Measurements from ENCODE around the gene KRT9.
"Not testable (repeated sequence)": the region's sequence is repeated elsewhere in the genome, so short reads cannot be mapped to it uniquely, and the experiment has no call there.

The KRT9 gene

DNA sequence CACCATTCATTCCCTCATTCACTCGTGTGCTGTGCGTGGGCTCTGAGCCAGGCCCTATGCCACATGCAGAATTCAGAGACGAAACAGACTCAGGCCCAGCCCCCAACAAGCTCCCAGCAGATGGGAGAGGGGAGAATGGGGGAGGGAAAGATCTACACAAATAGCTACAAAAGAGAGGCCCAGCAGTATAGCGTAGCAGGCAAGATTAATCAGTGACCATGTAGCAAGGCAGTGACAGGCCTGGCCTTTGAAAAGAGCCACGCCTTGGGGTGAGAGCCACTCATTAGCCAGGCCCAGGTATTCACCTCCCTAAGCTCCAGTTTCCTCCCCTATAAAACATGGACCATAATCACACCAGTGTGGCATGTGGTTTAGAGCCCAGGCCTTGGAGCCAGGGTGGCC is 27.4 kb downstream of the KRT9 start:
- DNase-seq, result no peak

DNA sequence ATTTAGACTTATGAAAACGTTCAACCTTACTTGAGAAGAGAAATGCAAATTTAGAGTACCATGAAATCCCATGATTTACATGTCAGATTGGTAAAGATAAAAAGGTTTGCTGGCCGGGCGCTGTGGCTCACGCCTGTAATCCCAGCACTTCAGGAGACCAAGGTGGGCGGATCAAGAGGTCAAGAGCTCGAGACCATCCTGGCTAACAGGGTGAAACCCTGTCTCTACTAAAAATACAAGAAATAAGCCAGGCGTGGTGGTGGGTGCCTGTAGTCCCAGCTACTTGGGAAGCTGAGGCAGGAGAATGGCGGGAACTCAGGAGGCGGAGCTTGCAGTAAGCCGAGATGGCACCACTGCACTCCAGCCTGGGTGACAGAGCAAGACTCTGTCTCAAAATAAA is 29.1 kb downstream of the KRT9 start:
- DNase-seq, result not testable (repeated sequence)

DNA sequence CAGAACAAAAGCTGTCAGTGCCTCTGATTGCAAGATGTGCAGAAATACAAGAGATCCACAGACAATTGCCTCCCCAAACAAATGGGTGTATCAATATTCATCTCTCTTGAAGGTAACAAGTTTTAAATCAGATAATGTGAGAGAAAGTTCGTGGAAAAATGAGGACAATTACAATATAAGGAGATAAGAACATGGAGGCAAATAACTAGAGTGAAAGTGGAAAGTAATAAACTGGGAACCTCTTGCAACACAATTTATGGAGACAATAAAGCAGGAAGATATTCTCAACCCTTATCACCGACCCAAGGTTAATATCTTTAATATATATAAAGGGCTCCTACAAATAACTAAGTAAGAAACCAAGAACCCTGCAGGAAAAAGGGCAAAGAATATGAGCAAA is 29.5 kb downstream of the KRT9 start:
- DNase-seq, result no peak

DNA sequence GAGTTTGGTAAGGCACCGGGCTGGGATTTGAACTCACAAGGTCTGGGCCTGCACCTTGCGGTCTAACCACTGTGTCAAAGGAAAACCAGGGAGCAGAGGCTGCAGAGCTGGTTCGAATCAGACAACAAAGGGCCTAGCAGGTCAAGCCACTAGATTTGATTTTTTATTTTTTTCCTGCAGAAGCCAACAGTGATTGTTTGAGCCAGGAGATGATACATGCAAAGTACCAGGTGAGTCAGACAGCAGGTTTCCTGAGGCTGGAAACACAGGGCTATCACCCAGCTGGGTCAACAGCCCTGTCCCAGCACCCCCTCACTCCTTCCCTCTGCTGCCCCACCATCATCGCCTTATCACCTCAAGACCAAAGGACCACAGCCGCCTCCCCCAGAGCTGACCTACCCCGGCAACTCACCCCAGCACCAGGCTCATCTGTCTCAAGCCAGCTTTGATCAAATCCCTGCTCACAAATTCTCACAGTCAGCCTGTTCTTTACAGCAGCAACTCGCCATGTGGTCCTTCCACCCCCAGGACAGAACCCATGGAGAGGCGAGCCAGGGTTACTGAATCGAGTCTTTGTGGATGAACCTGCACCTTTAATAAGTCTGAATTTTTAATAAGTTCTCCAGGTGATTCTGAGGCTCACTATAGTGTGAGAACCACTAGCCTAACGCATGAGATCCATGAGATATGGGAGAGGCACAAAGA is 30.8 kb downstream of the KRT9 start:
- no peak for DNase-seq

DNA sequence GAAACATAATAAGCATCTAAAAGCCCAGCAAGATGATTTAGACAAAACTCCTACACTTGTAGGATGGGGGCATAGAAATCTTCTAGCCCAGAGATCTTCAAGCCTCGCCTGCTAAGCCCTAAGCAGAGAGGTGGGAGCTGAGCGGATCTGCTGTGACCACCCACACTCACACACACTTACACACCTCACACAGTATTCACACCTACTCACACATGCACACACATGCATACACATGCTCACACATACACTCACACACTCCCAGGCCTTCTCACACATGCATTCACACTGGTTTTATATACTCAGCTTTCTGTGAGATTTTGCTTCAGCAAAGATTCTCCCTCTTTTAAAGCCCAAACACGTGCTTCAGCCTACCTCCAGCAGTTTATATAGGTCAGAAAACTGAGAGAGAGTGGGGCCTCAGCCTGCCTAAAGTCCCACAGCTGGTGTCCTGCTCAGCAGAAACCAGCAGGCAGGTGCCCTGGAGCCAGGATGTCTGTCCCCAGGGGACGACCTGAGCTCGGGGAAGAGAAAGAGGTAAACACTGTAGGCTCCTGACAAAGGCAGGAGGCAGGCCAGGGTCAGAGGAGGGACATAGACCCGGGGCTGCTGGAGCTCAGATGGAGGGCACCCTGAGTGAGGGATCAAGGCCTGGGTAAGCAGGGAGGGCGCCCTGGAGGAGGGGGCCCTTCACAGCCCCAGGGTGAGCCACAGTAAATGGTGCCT is 31.7 kb downstream of the KRT9 start:
- no peak for DNase-seq

DNA sequence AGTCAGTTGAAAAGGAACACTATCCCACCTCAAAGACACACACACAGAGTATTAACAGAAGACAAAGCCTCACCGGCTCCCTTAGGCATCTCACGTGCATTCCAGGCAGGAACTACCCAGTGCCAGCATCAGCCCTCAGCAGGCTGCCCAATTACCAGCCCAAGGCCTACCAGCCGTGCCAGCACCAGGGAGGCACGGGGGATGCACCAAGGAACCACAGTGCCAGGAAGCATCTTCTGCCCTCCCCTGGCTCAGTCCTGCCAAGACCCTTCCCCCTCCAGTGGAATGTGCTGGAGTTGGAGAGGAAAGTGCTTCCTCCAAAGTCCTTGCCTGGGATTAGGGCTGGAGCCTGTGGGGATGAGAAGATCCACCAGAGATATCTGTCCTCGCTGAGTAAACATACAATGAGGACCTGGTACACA is 32.8 kb downstream of the KRT9 start:
- DNase-seq, result no peak

DNA sequence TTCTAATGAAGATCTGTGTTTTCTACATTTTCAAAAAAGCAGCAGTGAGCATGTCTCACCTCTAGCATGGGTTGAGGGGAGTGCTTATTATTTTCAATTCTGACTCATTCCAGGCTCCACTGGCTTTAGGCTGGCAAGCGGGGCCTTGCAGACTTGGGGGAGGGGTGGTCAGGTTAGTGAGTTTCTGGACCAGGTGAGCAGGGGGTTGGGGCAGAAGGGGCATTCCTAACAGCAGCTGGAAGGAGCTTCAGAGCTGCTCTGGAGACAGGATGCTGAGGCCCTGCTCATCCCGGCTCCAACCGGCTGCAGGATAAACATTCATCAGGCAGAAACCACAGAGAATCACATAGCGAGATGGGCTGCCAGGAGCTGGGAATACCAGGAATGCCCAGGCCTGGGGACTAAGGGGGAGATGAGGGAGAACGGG is 33.3 kb downstream of the KRT9 start:
- no peak for DNase-seq

DNA sequence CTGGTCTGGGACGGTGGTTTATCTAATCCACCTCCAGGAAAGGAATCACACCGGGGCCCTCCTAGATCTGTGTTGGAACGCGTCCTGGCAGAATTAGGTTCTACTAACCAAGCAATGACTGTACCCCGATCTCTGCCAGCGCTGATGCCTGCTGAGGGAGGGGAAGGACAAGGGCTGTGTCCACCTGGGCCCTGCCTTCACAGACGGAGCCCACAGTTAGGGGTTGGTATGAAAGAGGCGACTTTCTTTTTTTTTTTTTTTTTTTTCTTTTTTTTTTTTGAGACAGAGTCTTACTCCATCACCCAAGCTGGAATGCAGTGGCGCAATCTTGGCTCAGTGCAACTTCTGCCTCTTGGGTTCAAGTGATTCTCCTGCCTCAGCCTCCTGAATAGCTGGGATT is 33.9 kb downstream of the KRT9 start:
- no peak for DNase-seq

DNA sequence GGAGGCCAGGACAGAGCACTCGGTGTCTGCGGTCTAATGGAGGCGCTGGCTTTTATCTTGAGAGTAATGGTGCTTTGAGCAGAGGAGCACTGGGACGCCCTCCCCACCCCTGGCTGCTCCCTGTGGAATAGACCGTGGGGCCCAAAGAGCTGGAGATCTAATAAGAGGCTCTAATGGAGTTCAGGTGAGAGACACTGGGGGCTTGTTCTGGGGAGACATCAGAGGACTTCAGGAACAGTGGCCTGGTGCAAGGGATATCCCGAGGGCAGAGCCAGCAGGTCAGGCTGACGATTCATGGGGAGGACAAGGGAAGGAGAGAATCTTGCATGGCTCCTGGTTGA is 34.3 kb downstream of the KRT9 start:
- no peak for DNase-seq

DNA sequence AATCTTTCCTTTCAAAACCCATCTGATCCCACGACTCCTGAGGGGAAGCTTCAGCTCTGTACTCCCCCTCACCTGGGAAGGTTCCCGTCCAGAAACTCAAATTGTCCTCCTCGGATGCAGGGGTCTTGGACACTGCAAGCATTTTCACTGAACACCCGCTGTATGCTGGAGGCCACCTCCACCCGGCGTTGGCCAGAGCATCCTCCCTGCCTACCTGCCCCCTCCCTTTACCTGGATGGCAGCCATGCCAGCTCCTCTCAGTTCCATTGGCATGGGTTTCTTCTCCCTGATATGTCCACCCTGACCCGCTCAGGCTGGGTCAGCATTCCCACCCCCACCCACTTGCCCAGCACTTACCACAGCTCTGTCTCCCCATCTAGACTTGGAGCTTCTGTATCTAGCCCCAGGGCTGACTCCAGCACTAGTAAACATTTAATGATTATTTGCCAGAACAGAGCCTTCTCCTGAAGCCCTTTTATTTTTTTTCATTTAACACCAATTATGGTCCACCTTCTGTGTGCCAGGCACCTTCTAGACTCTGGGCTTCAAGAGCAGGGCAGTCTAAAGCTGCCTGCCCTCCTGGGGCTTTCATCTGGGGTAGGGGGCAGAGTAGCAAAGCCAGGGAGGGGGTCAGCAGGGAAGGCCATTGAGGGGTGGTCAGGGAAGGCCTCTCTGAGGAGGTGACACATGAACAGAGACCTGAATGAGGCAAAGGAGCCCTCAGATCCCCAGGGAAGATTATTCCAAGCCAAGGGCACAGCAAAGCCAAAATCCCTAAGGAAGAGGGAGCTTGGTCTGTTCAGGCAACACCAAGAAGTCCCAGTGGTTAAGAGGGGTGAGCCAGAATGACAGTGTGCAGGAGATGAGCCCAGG is 34.9 kb downstream of the KRT9 start:
- no peak for DNase-seq

DNA sequence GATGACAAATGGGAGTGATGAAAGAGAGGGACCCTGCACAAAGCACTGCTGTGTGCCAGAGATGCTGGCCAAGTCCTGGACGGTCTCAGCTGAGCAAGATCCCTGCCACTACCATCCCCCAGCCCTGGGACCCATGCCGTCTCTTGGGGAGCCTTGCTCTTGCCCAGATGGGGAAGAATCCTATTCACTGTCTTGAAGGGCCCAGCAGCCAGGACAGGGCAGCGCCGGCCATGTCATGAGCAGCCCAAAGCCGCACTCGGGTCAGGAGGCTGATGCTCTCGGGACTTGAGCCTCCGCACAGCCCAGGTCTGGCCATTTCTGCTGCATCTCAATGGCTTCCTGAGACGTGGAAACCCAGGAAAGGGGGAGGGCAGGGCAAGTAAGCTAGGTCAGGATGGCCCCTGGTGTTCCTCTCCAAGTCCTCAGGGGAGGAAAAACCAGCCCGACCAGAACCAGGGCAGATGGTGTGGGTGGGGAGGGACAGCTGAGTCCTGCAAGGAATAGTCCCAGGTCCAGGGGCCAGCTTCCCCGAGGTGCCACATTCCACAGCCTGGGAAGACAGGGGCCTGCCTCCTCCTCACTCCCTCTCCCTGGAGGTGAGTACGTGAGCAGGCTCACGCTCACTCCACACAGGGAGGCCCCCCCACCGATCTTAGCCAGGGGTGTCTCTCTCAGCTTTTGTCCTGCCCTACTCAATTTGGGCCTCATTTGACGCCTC is 35.9 kb downstream of the KRT9 start:
- DNase-seq, result no peak

DNA sequence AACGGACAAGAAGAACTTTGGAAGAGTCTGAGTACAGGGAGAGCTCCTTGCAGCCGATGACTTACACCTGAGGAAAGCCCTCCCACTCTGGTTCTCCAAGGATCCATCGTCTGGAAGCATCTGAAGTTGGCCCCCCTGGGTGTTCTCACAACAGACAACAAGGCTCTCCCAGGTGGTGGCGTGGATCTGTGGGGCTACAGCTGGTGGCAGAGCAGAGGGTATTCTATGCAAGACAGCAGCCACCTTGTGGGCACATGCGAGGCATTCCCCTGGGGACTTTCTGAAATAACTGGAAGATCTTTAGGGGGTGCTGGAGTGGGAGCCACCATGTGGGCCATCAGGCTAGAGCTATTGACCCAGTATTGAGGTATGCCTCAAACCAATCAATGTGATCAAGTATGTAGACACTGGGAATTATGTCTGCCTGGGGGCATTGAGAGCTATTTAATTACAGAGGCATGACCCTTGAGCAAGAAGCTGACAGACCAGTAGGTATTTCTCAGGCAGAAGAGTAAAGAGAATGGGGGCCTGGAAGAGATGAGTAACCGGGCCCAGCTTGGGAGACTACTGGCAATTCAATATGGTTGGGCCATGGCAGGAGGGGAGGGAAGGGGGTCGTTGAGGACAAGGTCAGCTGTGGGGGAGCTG is 36.8 kb downstream of the KRT9 start:
- DNase-seq, result no peak

DNA sequence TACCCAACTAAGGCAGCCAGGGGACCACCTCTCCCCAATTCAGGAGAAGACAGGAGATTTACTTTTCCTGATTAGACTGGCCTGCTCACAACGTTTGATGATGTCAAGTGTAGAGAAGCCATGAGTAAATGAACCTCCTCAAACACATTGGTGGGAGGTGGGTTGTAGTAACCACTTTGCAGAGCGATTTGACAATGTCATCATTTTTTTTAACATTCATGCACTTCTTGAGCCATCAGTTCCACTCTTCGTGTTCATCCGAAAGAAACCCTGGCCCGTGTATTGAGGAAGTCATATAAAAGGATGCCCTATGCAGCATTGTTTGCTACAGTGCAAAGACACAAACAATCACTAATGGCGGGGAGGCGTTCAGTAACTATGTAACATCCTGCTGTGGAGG is 38.2 kb downstream of the KRT9 start:
- no peak for DNase-seq

DNA sequence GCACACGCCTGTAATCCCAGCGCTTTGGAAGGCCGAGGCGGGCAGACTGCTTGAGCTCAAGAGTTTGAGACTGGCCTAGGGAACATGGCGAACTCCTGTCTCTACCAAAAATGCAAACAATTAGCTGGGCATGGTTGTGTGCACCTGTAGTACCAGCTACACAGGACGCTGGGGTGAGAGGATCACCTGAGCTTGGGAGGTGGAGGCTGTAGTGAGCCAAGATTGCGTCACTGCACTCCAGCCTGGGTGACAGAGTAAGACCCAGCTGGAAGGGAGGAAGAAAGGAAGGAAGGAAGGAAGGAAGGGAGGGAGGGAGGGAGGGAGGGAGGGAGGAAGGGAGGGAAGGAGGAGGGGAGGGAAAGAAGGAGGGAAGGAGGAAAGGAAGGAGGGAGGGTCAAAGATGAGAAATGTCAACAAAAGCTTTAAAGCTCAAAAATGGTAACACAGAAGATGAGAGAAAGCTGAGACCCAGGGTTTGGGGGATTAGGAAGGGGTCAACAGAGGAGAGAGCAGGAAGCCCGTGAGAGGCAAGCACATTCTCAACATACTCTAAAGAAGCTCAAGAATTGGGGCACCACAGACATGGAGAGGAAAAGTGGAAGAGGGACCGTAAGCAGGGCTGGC is 38.8 kb downstream of the KRT9 start:
- no peak for DNase-seq

DNA sequence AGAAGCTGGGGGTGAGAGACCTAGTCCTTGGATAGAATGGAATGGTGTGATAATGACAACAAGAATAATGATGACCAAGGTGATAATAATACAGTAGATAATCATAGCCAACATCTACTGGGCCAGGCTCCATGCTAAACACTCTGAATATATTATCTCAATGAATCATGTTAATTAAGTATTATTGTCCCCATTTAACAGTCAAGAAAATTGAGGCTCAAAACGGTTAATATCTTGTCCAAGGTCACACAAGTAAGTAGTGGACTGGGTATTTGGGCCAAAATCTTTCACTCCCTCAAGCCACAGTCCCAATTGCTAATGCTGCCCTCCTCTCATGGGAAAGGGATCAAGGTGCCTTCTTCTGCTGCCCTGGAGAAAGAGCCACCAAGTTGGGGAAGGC is 39.9 kb downstream of the KRT9 start:
- no peak for DNase-seq

DNA sequence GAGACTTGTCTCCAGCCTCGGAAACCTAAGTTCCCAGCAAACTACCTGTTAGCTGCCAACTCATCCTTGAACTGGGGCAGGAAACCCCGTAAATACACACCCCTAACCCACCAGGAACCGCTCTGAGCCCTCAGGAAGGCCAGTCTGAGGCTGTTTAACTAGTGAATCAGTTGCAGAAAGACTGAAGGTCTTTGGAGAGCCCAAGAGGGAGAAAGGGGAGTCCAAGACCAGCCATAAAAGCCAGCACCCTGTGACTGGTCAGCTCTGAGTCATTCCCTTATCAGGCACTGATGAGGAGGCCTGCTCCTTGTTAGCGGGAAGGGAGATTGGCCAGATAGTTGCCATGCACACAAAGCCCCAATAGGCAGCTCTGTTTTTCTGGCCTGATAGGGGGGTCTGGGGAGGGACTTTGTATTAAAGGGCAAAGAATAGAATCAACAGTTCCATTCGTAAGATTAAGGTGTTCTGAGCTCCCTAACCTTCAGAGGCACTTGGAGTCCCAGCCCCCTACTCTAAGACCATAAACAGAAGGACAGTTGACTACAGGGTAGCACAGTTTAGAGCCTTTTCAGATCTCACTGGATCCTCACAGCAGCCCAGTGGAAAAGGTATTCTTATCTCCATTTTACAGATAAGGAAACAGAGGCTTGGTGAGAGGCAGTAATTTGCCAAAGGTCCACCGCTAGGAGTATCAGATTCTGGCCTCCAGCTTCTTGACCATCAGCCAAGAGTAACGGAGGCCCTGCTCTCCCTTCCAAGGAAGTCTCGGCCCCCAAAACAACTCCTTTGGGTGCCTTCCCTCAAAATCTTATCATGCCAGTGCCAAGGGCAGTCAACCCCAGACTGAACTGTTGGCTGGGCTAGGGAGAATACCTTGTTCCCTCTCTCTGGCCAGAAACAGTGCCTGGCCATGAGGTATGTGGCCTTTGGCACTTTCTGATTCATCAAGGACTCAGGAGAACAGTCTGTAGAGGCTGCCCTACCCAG is 41.5 kb downstream of the KRT9 start:
- no peak for DNase-seq

DNA sequence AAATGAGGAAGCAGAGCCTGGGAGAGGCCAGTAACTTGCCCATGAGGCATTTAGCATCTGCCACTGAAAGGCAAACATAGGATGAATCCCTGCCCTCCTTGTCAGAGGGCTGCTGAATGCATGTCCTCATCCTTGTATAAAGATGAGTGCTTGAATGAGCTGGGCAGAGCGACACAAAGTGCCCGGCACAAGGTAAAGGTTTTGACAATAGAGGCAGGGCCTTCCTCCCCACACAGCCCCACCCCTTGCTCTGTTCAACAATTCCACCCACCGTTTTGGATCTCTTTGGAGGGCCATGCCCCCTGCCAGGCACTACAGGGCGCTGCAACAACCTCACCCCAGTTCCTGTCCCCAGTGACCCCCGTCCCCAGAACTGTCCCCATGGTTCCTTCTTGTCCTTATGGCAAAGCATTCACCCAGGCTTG is 42.4 kb downstream of the KRT9 start:
- no peak for DNase-seq

DNA sequence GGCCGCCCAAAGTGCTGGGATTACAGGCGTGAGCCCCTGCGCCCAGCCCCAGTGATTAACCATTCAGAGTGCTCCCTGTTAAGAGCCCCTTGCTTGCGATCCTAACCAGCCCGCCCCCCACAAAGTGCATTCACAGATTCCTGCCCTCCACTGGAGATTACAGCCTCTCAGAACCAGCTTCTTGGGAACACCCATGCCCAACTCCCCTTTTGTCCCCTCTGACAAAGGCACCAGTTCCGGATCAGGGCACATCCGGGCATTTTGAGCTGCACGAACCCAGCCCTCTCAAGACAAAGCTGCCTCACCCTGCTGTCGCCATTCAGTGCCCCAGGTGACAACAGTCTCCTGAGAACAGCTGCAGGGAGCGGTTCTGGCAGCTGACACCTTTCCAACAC is 42.9 kb downstream of the KRT9 start:
- DNase-seq, result no peak

DNA sequence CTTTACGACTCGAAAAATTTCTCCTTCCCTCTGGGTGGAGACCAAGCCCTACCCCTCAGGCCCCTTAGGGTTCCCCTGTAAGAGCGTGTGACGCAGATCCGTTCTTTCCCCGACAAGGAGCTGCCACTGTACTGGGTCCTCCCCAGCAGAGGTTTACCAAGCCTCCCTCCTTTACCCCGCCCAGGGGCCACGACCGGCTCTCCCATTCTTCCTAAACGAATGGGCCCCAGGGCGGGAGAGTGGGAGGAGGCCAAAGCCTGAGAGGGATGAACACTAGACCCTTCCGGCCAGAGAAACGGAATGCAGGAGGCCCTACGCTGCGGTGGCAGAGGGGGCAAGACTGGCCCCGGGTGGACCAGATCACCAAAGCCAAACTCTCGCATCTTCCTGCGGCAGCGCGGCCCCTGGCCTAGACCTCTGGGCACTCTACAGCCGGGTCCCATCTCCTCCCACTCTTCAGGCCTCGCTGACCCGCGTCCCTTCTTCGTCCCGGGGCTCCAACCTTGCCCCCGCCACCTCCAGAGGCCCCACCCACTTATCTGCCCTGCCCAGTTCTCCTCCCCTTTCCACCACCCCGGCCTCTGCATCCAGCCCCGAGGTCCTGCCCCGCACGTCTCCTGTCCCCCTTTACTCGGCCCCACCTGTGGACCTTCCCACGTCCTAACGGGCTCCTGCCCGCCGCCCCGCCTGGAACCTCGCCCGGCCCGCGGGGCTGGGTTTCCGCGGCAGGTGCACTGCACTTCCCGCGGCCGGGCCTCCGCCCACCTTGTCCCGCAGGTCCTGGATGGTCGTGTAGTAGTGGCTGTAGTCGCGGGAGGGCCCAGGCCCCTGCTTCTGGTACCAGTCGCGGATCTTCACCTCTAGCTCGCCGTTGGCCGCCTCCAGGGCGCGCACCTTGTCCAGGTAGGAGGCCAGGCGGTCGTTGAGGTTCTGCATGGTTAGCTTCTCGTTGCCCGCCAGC is 44.5 kb downstream of the KRT9 start:
- DNase-seq, result no peak

DNA sequence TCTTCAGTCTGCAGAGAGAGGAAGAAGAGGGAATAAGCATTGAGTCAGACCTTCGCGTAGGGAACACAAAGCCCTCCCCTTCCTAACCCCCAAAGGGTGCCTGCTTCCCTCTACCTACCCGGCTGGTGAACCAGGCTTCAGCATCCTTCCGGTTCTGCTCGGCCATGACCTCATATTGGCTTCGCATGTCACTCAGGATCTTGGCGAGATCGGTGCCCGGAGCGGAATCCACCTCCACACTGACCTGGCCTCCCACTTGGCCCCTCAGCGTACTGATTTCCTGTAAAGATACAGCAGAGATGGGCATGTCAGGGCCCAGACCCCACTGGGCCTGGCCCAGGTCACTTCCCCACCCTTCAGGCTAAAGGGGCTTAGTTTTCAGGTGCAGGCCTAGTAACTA is 47.6 kb downstream of the KRT9 start:
- no peak for DNase-seq
